ENCODE measurements around the gene SNX27. TPM values are rescaled to one million over a fixed set of nuclear protein-coding genes. Genes with fewer than 3 reads are reported as not detected.

SNX27 gene
- total RNA-seq, 4 donors from 2014 or later: 48.1 to 61.1 (median 53.8) TPM

DNA sequence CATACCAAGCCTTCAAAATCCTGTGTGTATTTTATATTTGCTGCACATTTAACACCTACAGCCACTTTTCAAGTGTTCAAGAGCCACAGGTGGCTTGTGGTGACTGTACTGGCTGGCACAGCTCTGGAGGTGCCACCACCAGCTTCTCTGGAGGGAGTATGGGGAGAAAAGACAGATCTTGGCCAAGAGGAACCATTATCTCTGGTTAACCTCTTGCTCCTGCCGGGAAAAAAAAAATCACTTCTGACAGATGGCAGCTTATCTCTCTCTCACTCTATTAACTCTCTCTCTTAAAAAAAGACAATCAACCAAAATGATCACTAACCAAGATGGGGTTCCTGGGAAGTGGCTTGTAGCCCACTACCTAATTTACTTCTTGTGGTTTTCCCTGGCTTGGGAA lies 108.3 kb downstream of the SNX27 start:
- peak overlapping the region in 1 of 2 donors; percentile 58 for H3K4me3 ChIP-seq

DNA sequence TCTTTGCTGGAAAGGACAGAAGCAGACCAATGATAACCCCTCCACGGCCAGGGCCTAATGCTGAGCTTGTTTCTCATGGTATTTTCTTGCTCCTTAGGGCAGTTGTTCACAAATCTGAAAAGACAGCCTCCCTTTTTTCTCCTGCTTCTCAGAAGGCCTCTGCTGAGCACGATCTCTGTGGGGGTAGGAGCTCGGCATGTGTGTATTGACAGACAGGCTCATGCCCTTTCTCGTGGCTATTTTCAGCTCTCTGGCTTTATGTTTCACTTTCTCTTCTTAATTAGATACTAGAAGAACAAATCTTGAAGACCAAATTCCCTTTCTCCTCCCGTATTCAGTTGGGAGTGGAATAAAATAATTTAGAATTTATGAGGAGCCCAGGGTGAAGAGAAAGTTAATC lies 108.7 kb downstream of the SNX27 start:
- no peaks in the 10 kb centered on the region for H3K36me3 ChIP-seq
- peaks cover 19% of the 10 kb centered on the region for H3K27me3 ChIP-seq
- H3K27ac ChIP-seq: peak overlapping the region; percentile 76 to 89 (median 84)
- no peaks in the 10 kb centered on the region for H3K9me3 ChIP-seq
- 0 to 18% methylated on average over 5 of the region's 5 CpGs for WGBS, 2 donors (ENCODE audit: low coverage in 1 of 2)
- H3K4me3 ChIP-seq: peak overlapping the region; percentile 52 to 58
- no peak for ATAC-seq
- H3K4me1 ChIP-seq: peaks cover 0 to 60% (median 15%) of the 10 kb centered on the region in 3 donors
- TF ChIP-seq, protein P1, sequence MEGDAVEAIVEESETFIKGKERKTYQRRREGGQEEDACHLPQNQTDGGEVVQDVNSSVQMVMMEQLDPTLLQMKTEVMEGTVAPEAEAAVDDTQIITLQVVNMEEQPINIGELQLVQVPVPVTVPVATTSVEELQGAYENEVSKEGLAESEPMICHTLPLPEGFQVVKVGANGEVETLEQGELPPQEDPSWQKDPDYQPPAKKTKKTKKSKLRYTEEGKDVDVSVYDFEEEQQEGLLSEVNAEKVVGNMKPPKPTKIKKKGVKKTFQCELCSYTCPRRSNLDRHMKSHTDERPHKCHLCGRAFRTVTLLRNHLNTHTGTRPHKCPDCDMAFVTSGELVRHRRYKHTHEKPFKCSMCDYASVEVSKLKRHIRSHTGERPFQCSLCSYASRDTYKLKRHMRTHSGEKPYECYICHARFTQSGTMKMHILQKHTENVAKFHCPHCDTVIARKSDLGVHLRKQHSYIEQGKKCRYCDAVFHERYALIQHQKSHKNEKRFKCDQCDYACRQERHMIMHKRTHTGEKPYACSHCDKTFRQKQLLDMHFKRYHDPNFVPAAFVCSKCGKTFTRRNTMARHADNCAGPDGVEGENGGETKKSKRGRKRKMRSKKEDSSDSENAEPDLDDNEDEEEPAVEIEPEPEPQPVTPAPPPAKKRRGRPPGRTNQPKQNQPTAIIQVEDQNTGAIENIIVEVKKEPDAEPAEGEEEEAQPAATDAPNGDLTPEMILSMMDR (IDR thresholded peaks at IDR 0.05): no peak
- no peak for TF ChIP-seq POLR2AphosphoS5 (IDR thresholded peaks at IDR 0.05)
- TF ChIP-seq POLR2A (IDR thresholded peaks at IDR 0.05): no peak
- TF ChIP-seq EP300 (IDR thresholded peaks at IDR 0.05): no peak

More for the DNA sequence above, 108.3 kb downstream of the SNX27 start:
- Histone ChIP-seq H3K27ac (peak overlapping the region; percentile 76 to 89 (median 84)), H3K4me1 (peaks cover 0 to 60% (median 15%) of the 10 kb centered on the region in 3 donors), H3K9me3 (no peaks in the 10 kb centered on the region), H3K27me3 (peaks cover 21% of the 10 kb centered on the region), H3K36me3 (no peaks in the 10 kb centered on the region)
- no peak for ATAC-seq
- 27% methylated on average over 1 of the region's 1 CpG; no CpG with 5 or more reads in 1 of the 2 donors for WGBS, 2 donors (ENCODE audit: low coverage in 1 of 2)
- TF ChIP-seq POLR2AphosphoS5 (IDR thresholded peaks at IDR 0.05) (no peak), POLR2A (IDR thresholded peaks at IDR 0.05) (no peak), EP300 (IDR thresholded peaks at IDR 0.05) (no peak)
- TF ChIP-seq, protein P1 (IDR thresholded peaks at IDR 0.05): no peak

DNA sequence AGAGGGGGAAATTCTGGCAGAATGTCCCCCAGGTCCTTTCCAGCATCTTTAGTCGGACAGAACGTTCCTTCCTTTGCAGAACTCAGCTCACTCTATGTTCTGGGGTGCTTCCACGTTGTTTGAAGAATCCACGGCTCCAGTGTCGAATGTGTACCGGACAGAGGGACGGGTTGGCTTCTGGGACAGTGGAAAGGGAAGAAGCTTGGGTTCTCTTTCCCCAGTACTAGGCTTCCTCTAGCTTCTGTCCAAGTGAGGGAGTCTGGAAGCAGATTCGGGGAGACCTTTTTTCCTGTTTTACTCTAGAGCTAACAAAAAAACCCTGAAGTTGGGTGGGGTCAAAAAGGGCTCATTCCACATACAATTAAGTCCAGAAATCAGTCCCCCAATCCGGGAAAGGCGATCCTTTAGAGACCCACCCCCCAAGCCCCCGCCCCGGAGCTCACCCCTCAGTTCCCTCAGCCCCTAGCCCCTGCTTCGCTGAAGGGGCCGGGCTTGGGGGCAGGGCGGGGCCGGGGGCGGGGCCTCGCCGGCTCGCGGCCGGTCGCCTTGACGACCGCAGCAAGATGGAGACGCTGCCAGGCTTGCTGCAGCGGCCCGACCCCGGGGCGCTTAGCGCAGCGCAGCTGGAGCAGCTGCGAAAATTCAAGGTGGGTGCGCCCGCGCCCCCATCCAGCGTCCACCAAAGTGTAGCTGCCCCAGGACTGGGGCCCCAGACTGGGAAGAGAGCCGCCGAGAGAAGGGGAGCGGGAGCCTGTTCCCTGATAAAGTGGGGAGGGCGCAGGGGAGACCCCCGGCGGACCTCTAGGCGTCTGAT lies 109.3 kb downstream of the SNX27 start, which contains the start of gene RIIAD1:
TSS of gene RIIAD1 (plus strand) at position 549 of the 814 bp plus-strand sequence. CDS start at position 564, 15 bp downstream.
- H3K4me1 ChIP-seq: peaks cover 0 to 60% (median 15%) of the 10 kb centered on the region in 3 donors
- peak; percentile 83 for ATAC-seq
- WGBS, 2 donors (ENCODE audit: low coverage in 1 of 2): 10% methylated on average over 2 to 10 of the region's 44 CpGs

DNA sequence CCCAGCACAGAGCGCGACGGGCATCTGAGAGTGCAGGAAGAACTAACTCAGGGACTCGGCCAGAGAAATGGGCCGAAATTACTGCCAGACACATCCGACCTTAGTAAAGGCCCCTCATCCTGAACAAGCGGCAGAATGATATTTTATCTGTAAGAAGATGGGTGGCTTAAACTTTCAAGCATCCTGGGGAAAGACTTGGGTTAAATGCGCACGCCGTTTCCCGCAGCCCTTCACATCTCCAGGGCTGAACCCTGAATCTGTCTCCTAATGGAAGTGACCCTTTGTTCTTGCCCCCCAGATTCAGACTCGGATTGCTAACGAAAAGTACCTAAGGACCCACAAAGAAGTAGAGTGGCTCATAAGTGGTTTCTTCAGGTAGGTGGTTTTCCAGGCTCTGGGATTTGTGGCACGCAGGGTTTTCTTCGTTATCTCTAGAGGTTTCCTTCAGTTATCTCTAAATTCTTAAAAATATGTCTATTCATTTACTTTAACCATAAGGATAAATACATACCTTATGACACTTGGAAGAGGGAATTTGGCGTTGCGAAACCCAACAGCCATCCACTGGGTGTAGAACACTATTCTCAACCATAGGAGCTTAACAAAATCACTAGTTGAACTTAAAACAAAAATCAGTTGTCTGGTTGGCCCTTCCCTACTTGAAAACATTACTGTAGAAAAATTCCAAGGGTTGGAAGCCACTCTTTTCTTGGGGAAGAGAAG lies 110.1 kb downstream of the SNX27 start:
- H3K27ac ChIP-seq: peak overlapping the region in 3 of 4 donors; percentile 83 to 89 (median 85)

More for the DNA sequence above, 109.3 kb downstream of the SNX27 start, which contains the start of gene RIIAD1:
- TF ChIP-seq EP300 (IDR thresholded peaks at IDR 0.05) (no peak), POLR2AphosphoS5 (IDR thresholded peaks at IDR 0.05) (no peak), POLR2A (IDR thresholded peaks at IDR 0.05) (no peak)
- TF ChIP-seq, protein P1 (IDR thresholded peaks at IDR 0.05): peak in 1 of 4 experiments; percentile 21
- Histone ChIP-seq H3K27me3 (peaks cover 13% of the 10 kb centered on the region), H3K27ac (peak within 1 kb of the TSS; percentile 76 to 89 (median 84)), H3K4me3 (peak within 1 kb of the TSS; percentile 52 to 58), H3K9me3 (no peaks in the 10 kb centered on the region), H3K36me3 (no peaks in the 10 kb centered on the region)

More for the DNA sequence above, 110.1 kb downstream of the SNX27 start:
- no peak for ATAC-seq
- 31 to 52% methylated on average over 10 to 16 of the region's 17 CpGs for WGBS, 2 donors (ENCODE audit: low coverage in 1 of 2)
- no peaks in the 10 kb centered on the region for H3K9me3 ChIP-seq
- TF ChIP-seq EP300 (IDR thresholded peaks at IDR 0.05) (no peak), POLR2AphosphoS5 (IDR thresholded peaks at IDR 0.05) (no peak), POLR2A (IDR thresholded peaks at IDR 0.05) (no peak)
- TF ChIP-seq, protein P1 (IDR thresholded peaks at IDR 0.05): no peak
- peaks cover 5% of the 10 kb centered on the region for H3K27me3 ChIP-seq
- peak overlapping the region; percentile 52 to 58 for H3K4me3 ChIP-seq
- peaks cover 0 to 52% (median 15%) of the 10 kb centered on the region in 3 donors for H3K4me1 ChIP-seq
- H3K36me3 ChIP-seq: no peaks in the 10 kb centered on the region
